HEK293 (cell line): ENCODE data around the gene SDC1.

ENCODE experiments used
- CTCF ChIA-PET: fragments of 350-600 bp; formaldehyde crosslinking; extraction: SDS; loops from one replicate; lab custom pipeline; 2021; ENCODE audit warnings: antibody characterized with exemption; lab: Yijun Ruan, JAX
- POLR2A ChIA-PET: fragments of 300-600 bp; formaldehyde crosslinking; extraction: SDS; loops from one replicate; lab custom pipeline; 2020; ENCODE audit warnings: antibody characterized with exemption, inconsistent platforms; lab: Yijun Ruan, JAX
- H3K27ac ChIP-seq: fragments of 200-500 bp; sonication (Bioruptor generic); 2 replicates; pipeline ENCODE4 v1.5.1; 2014; ENCODE audit warnings: low read depth, low read length, control low read depth, inconsistent platforms; ENCODE audit errors: extremely low read depth
- H3K36me3 ChIP-seq, 2 experiments: fragments of 200-500 bp in 1 of 2; sonication (Bioruptor generic) in 1 of 2; 1 replicate in 1 of 2; 2 replicates in 1 of 2; pipeline ENCODE4 v1.5.1; 2014 to 2017; ENCODE audit warnings: inconsistent platforms in 2 of 2, low read length in 2 of 2; ENCODE audit not compliant: control insufficient read depth in 2 of 2, insufficient read depth in 1 of 2
- H3K4me1 ChIP-seq: fragments of 200-500 bp; sonication (Bioruptor generic); 2 replicates; pipeline ENCODE4 v1.5.1; 2014; ENCODE audit warnings: mild to moderate bottlenecking, low read length, inconsistent platforms; ENCODE audit not compliant: control insufficient read depth, insufficient read depth
- H3K4me3 ChIP-seq: 2 replicates; pipeline ENCODE4 v1.5.1; 2011; ENCODE audit warnings: low read depth, mild to moderate bottlenecking, control low read depth, low read length, moderate library complexity
- H3K9me3 ChIP-seq: fragments of 200-500 bp; sonication (Bioruptor generic); 2 replicates; pipeline ENCODE4 v1.5.1; 2014; ENCODE audit warnings: low read depth, low read length, inconsistent platforms; ENCODE audit not compliant: control insufficient read depth, insufficient read depth
- FEZF1 ChIP-seq: fragments of 450-650 bp; formaldehyde crosslinking; IDR thresholded peaks from 2 replicates; pipeline ENCODE4 v1.5.1; 2016; ENCODE audit warnings: missing biosample characterization, missing genetic modification characterization
- GLIS2 ChIP-seq: fragments of 450-650 bp; formaldehyde crosslinking; IDR thresholded peaks from 2 replicates; pipeline ENCODE4 v1.5.1; 2016; ENCODE audit warnings: missing biosample characterization, missing genetic modification characterization
- KLF1 ChIP-seq: fragments of 450-650 bp; formaldehyde crosslinking; IDR thresholded peaks from 2 replicates; pipeline ENCODE4 v1.5.1; 2016; ENCODE audit warnings: missing biosample characterization, missing genetic modification characterization
- KLF8 ChIP-seq: fragments of 450-650 bp; formaldehyde crosslinking; IDR thresholded peaks from 2 replicates; pipeline ENCODE4 v1.5.1; 2016; ENCODE audit warnings: missing biosample characterization, missing genetic modification characterization
- MZF1 ChIP-seq: fragments of 450-650 bp; formaldehyde crosslinking; IDR thresholded peaks from 2 replicates; pipeline ENCODE4 v1.5.1; 2017; ENCODE audit warnings: missing biosample characterization, missing genetic modification characterization, borderline replicate concordance
- ZBTB1 ChIP-seq: fragments of 450-650 bp; formaldehyde crosslinking; IDR thresholded peaks from 2 replicates; pipeline ENCODE4 v1.5.1; 2016; ENCODE audit warnings: missing biosample characterization, missing genetic modification characterization
- ZBTB8A ChIP-seq: fragments of 450-650 bp; formaldehyde crosslinking; IDR thresholded peaks from 2 replicates; pipeline ENCODE4 v1.5.1; 2016; ENCODE audit warnings: missing biosample characterization, missing genetic modification characterization
- ZFHX2 ChIP-seq: fragments of 450-650 bp; formaldehyde crosslinking; conservative IDR thresholded peaks from 2 replicates; pipeline ENCODE4 v1.5.1; 2016; ENCODE audit warnings: missing biosample characterization, missing genetic modification characterization
- ZIC2 ChIP-seq: fragments of 450-650 bp; formaldehyde crosslinking; IDR thresholded peaks from 2 replicates; pipeline ENCODE4 v1.5.1; 2016; ENCODE audit warnings: missing biosample characterization, missing genetic modification characterization
- ZNF776 ChIP-seq: fragments of 450-650 bp; formaldehyde crosslinking; IDR thresholded peaks from 2 replicates; pipeline ENCODE4 v1.5.0; 2017; ENCODE audit warnings: missing biosample characterization, missing genetic modification characterization, borderline replicate concordance
- ZNF777 ChIP-seq: fragments of 450-650 bp; formaldehyde crosslinking; IDR thresholded peaks from 2 replicates; pipeline ENCODE4 v1.5.1; 2017; ENCODE audit warnings: missing biosample characterization, missing genetic modification characterization, borderline replicate concordance
- TF ChIP-seq, protein P1 (sequence below): fragments of 450-650 bp; formaldehyde crosslinking; IDR thresholded peaks from 2 replicates; pipeline ENCODE4 v1.5.1; 2016; ENCODE audit warnings: missing biosample characterization, missing genetic modification characterization, borderline replicate concordance
- TF ChIP-seq, protein P2 (sequence below): fragments of 450-650 bp; formaldehyde crosslinking; conservative IDR thresholded peaks from 2 replicates; pipeline ENCODE4 v1.5.1; 2016; ENCODE audit warnings: low read depth, missing biosample characterization, missing genetic modification characterization
- TF ChIP-seq, protein P3 (sequence below): fragments of 450-650 bp; formaldehyde crosslinking; IDR thresholded peaks from 2 replicates; pipeline ENCODE4 v1.5.1; 2017; ENCODE audit warnings: missing biosample characterization, missing genetic modification characterization
- TF ChIP-seq, protein P4 (sequence below): fragments of 450-650 bp; formaldehyde crosslinking; IDR thresholded peaks from 2 replicates; pipeline ENCODE4 v1.5.1; 2016; ENCODE audit warnings: missing biosample characterization, missing genetic modification characterization
- TF ChIP-seq, protein P5 (sequence below): fragments of 450-650 bp; formaldehyde crosslinking; IDR thresholded peaks from 2 replicates; pipeline ENCODE4 v1.5.1; 2016; ENCODE audit warnings: missing biosample characterization, missing genetic modification characterization
- TF ChIP-seq, protein P6 (sequence below): fragments of 450-650 bp; formaldehyde crosslinking; IDR thresholded peaks from 2 replicates; pipeline ENCODE4 v1.5.1; 2016; ENCODE audit warnings: missing biosample characterization, missing genetic modification characterization
- TF ChIP-seq, protein P7 (sequence below): fragments of 450-650 bp; formaldehyde crosslinking; IDR thresholded peaks from 2 replicates; pipeline ENCODE4 v1.5.1; 2016; ENCODE audit warnings: missing biosample characterization, missing genetic modification characterization

SDC1 gene

DNA sequence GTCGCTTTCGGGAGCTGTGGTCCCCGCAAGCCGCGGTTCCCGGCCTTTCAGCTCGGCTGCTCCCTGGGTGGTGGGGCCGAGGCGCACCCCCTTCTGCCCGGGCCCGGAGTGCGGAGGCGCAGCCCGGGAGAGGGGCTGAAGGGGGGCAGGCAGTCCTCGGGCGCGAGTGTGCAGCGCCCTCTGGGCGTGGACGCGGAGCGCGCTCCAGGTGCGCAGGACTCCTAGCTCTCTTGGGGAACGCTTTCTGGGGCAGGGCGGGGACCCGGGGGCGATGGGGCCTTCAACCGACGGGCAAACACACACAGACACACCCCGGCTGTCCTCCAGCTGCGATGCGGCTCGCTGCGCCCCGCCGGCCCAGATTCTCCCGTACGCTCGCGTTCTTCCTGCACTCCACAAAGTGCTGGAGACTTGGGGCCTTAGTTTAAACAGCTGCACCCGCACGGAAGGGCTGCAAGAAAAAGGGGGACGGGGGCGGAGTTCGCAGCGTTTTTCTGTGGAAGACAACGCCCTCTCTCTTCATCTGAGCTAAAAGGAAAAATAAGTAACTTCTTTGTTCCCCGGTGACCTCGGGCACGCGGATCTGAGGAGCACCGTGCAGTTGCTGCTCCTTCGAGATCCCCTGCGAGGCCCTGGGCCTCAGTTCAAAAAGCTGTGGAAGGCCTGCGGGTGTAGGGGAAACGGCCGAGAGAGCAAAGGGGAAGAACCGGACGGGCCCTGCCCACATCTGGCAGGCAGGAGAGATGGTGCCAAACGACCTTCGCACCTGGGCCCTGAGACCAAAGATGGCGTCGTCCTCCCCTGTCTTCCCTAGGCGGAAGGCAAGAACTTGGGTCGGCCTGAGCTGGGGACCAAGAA is 593 bp upstream of the SDC1 start (continued):
- TF ChIP-seq MZF1 (no peak), ZNF777 (tag by site-specific recombination) (no peak), ZBTB1 (tag by site-specific recombination) (no peak), KLF1 (peak; percentile 54)
- TF ChIP-seq, protein P1, sequence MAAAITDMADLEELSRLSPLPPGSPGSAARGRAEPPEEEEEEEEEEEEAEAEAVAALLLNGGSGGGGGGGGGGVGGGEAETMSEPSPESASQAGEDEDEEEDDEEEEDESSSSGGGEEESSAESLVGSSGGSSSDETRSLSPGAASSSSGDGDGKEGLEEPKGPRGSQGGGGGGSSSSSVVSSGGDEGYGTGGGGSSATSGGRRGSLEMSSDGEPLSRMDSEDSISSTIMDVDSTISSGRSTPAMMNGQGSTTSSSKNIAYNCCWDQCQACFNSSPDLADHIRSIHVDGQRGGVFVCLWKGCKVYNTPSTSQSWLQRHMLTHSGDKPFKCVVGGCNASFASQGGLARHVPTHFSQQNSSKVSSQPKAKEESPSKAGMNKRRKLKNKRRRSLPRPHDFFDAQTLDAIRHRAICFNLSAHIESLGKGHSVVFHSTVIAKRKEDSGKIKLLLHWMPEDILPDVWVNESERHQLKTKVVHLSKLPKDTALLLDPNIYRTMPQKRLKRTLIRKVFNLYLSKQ (tag by site-specific recombination), result no peak
- TF ChIP-seq, all 188 proteins: peak for 36

DNA sequence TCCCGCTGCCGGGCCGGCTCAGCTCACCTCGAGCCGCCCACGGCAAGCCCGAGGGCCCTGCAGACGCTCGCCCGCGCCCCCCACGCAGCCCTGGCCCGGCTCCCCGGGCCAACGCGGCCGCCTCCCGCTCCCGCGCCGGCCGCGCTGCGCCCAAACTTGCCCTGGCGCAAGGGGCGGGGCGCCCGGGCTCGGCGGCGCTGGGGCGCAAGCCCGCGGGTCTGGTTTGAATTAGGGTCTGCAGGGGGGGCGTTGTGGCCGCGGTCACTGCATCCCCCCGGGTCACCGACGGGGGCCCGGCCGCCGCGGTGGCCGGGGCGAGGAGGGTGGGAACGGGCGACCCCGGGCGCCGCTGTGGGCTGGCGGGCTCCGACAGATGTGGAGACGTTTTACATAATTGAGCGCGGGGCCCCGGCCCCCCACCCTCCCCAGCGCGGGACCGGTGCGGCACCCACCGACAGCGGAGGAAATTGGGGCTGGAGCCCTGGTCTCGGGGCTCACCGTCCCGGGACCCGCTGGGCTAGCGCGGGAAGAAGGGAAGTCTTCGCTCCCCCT is 690 bp downstream of the SDC1 start:
- Histone ChIP-seq H3K9me3 (no peaks in the 10 kb centered on the region), H3K27ac (peak overlapping the region; percentile 82; the same call in 1 of the 2 replicates), H3K36me3 (peaks cover 0 to 11% of the 10 kb centered on the region in 2 experiments; a peak in 1 of 3 replicates), H3K4me3 (peak overlapping the region; percentile 60), H3K4me1 (peaks cover 14% of the 10 kb centered on the region)
- ChIA-PET CTCF (interaction anchor here (0.5 to 1.9 kb wide), 9 partner anchors 9 to 269 kb away, joined by 3 to 24 read pairs (median 4); no protein-coding TSS in a partner anchor), POLR2A (interaction anchor here (0.5 to 1.5 kb wide), 4 partner anchors 10 to 88 kb away, joined by 3 to 6 read pairs (median 4); no protein-coding TSS in a partner anchor)
- TF ChIP-seq, protein P2, sequence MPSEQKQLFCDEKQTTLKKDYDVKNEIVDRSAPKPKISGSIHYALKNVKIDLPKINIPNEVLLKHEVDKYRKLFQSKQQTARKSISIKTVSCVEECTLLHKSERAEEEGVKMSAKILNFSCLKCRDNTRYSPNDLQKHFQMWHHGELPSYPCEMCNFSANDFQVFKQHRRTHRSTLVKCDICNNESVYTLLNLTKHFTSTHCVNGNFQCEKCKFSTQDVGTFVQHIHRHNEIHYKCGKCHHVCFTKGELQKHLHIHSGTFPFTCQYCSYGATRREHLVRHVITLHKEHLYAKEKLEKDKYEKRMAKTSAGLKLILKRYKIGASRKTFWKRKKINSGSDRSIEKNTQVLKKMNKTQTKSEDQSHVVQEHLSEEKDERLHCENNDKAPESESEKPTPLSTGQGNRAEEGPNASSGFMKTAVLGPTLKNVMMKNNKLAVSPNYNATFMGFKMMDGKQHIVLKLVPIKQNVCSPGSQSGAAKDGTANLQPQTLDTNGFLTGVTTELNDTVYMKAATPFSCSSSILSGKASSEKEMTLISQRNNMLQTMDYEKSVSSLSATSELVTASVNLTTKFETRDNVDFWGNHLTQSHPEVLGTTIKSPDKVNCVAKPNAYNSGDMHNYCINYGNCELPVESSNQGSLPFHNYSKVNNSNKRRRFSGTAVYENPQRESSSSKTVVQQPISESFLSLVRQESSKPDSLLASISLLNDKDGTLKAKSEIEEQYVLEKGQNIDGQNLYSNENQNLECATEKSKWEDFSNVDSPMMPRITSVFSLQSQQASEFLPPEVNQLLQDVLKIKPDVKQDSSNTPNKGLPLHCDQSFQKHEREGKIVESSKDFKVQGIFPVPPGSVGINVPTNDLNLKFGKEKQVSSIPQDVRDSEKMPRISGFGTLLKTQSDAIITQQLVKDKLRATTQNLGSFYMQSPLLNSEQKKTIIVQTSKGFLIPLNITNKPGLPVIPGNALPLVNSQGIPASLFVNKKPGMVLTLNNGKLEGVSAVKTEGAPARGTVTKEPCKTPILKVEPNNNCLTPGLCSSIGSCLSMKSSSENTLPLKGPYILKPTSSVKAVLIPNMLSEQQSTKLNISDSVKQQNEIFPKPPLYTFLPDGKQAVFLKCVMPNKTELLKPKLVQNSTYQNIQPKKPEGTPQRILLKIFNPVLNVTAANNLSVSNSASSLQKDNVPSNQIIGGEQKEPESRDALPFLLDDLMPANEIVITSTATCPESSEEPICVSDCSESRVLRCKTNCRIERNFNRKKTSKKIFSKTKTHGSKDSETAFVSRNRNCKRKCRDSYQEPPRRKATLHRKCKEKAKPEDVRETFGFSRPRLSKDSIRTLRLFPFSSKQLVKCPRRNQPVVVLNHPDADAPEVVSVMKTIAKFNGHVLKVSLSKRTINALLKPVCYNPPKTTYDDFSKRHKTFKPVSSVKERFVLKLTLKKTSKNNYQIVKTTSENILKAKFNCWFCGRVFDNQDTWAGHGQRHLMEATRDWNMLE (tag by site-specific recombination), result no peak
- TF ChIP-seq, protein P3, sequence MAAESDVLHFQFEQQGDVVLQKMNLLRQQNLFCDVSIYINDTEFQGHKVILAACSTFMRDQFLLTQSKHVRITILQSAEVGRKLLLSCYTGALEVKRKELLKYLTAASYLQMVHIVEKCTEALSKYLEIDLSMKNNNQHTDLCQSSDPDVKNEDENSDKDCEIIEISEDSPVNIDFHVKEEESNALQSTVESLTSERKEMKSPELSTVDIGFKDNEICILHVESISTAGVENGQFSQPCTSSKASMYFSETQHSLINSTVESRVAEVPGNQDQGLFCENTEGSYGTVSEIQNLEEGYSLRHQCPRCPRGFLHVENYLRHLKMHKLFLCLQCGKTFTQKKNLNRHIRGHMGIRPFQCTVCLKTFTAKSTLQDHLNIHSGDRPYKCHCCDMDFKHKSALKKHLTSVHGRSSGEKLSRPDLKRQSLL, result no peak
- TF ChIP-seq GLIS2, result peak; percentile 43
- peak; percentile 55 for TF ChIP-seq ZBTB8A
- peak; percentile 66; the same call in 1 of the 2 replicates for TF ChIP-seq ZNF776 (tag by site-specific recombination)
- peak; percentile 13; the same call in 1 of the 2 replicates for TF ChIP-seq ZIC2 (tag by site-specific recombination)
- peak; percentile 34 for TF ChIP-seq ZFHX2 (tag by site-specific recombination)
- TF ChIP-seq, protein P4, sequence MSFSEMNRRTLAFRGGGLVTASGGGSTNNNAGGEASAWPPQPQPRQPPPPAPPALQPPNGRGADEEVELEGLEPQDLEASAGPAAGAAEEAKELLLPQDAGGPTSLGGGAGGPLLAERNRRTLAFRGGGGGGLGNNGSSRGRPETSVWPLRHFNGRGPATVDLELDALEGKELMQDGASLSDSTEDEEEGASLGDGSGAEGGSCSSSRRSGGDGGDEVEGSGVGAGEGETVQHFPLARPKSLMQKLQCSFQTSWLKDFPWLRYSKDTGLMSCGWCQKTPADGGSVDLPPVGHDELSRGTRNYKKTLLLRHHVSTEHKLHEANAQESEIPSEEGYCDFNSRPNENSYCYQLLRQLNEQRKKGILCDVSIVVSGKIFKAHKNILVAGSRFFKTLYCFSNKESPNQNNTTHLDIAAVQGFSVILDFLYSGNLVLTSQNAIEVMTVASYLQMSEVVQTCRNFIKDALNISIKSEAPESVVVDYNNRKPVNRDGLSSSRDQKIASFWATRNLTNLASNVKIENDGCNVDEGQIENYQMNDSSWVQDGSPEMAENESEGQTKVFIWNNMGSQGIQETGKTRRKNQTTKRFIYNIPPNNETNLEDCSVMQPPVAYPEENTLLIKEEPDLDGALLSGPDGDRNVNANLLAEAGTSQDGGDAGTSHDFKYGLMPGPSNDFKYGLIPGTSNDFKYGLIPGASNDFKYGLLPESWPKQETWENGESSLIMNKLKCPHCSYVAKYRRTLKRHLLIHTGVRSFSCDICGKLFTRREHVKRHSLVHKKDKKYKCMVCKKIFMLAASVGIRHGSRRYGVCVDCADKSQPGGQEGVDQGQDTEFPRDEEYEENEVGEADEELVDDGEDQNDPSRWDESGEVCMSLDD (tag by site-specific recombination), result no peak
- TF ChIP-seq, protein P5, sequence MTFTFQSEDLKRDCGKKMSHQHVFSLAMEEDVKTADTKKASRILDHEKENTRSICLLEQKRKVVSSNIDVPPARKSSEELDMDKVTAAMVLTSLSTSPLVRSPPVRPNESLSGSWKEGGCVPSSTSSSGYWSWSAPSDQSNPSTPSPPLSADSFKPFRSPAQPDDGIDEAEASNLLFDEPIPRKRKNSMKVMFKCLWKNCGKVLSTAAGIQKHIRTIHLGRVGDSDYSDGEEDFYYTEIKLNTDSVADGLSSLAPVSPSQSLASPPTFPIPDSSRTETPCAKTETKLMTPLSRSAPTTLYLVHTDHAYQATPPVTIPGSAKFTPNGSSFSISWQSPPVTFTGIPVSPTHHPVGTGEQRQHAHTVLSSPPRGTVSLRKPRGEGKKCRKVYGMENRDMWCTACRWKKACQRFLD (tag by site-specific recombination), result no peak
- TF ChIP-seq, protein P6, sequence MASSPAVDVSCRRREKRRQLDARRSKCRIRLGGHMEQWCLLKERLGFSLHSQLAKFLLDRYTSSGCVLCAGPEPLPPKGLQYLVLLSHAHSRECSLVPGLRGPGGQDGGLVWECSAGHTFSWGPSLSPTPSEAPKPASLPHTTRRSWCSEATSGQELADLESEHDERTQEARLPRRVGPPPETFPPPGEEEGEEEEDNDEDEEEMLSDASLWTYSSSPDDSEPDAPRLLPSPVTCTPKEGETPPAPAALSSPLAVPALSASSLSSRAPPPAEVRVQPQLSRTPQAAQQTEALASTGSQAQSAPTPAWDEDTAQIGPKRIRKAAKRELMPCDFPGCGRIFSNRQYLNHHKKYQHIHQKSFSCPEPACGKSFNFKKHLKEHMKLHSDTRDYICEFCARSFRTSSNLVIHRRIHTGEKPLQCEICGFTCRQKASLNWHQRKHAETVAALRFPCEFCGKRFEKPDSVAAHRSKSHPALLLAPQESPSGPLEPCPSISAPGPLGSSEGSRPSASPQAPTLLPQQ, result 0 out of 2 replicates have a peak, but pooled peaks have one; percentile 17
- TF ChIP-seq, protein P7, sequence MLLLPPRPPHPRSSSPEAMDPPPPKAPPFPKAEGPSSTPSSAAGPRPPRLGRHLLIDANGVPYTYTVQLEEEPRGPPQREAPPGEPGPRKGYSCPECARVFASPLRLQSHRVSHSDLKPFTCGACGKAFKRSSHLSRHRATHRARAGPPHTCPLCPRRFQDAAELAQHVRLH (tag by site-specific recombination), result no peak
- no peak for TF ChIP-seq FEZF1 (tag by site-specific recombination)
- no peak for TF ChIP-seq KLF8 (tag by site-specific recombination)
